ENCODE measurements around the gene TXN2.
"Not testable (repeated sequence)": the region's sequence is repeated elsewhere in the genome, so short reads cannot be mapped to it uniquely, and the experiment has no call there.

TXN2 gene

DNA sequence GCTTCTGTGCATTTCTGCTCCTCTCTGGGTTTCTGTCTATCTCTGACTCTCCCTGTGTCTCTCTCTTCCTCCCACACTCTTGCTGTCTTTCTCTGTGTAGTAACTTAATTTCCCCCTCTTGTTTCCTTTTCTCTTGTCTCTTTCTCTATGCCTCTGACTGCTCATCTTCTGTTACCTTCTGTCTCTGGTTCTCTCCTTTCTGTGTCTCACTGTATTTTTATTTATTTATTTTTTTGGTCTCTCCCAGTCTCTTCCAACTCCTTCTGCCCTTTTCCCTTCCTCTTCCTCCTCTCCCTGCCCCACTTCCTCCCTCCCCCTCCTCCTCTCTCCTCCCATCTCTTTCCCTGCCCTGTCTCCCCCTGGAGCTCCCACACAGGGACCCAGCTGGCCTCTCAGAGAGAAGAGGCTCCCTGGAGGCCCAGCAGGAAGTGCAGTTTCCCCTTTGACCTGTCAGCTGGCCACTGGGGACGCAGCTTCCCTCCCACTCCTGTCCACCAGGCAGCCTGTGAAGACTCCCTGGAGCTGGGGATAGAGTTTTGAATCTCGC is 55.4 kb downstream of the TXN2 start:
- no peak for DNase-seq

DNA sequence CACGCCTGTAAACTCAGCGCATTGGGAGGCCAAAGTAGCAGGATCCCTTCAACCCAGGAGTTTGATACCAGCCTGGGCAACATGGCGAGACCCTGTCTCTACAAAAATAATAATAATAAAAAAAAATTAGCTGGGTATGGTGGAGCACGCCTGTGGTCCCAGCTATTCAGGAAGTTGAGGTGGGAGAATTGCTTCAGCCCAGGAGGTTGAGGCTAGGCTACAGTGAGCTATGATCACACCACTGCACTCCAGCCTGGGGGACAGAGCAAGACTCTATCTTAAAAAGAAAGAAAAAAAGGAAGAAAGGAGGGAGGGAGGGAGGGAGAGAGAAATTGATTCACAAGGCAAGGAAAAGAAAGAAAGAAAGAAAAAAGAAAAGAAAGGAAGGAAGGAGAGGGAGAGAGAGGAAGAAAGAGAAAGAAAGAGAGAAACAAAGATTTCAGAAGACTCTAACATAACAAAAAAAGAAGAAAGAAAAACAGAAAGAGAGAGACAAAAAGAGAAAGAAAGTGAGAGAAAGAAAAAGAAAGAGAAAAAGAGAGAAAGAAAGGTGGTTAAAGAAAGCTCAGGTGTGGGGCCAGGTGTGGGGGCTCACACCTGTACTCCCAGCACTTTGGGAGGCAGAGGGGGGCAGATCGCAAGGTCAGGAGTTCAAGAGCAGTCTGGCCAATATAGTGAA is 56.4 kb downstream of the TXN2 start:
- DNase-seq = no peak

GRCh38 chr22:36424466-36424865 is 57.0 kb downstream of the TXN2 start:
- not testable (repeated sequence) for DNase-seq

GRCh38 chr22:36423461-36424404 is 57.7 kb downstream of the TXN2 start:
- DNase-seq = no peak

- DNase-seq = no peak
Observed at GRCh38 chr22:36422287-36423014, 59.0 kb downstream of the TXN2 start.

- no peak for DNase-seq
Observed at GRCh38 chr22:36419912-36420882, 61.2 kb downstream of the TXN2 start.

DNA sequence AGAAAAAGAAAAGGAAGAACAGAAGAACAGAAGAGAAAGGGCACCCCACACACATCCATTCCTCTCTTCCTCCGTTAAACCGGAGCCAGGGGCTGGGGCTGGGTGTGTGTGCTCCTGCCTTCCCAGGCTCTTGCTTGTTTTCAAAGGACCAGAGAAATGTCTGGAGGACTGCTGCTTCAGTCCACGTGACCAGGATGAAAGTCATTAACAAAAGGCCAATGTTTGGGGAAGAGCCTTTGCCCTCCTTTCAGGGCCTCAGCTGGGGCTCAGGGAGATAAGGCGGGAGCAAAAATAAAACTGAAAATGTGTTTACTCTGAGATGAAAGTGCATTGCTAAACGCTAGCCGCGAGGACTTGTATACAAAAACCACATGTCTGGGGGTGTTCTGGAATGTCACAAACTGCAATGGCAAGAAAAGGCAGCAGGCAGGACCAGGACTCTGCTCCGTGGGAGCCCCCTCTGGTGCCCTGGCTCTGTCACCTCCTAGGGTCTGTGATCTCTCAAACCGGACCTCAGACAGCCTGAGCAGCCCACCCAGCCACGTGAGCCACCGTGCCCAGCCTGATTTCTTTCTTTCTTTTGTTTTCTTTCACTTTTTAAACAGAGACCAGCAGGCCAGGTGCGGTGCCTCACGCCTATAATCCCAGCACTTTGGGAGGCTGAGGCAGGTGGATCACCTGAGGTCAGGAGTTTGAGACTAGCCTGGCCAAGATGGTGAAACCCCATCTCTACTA is 62.1 kb downstream of the TXN2 start:
- no peak for DNase-seq

DNA sequence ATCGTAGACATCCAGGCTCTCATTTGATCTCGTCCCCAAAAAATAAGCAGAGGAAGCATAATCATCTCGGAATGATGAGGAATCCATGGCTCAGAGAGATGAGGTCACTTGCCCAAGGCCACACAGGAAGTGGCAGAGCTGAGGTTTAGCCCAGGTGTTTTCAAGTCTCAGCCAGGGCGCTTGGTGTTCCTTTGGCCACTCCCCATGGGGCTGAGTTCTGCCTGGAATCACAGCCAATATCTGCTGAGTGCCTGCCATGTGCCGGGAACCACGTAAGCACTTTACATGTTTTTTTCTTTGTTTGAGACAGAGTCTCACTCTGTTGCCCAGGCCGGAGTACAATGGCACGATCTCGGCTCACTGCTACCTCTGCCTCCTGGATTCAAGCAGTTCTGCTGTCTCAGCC is 64.2 kb downstream of the TXN2 start:
- DNase-seq = no peak

Measured in CD4-positive, alpha-beta T cell treated with Interleukin-17A for 4 hours (primary cell).